H1 (cell line): ENCODE data around the gene RAD51B.

Source experiments
- CBX5 ChIP-seq: fragments of 300-800, 300-1000 bp; sonication (generic); IDR thresholded peaks from 2 replicates; pipeline ENCODE4 v1.7.1; 2016; ENCODE audit warnings: antibody characterized with exemption, low read length, low read depth
- CTCF ChIP-seq, 3 experiments: IDR thresholded peaks; 1 replicate in 2 of 3; 2 replicates in 1 of 3; pipeline versions ENCODE4 v1.5.1 to v1.6.1; 2011; ENCODE audit warnings: low read length in 3 of 3, mild to moderate bottlenecking in 3 of 3, inconsistent platforms in 2 of 3, low read depth in 1 of 3, moderate library complexity in 1 of 3; ENCODE audit not compliant: insufficient read depth in 1 of 3; ENCODE audit errors: control extremely low read depth in 1 of 3
- EP300 ChIP-seq, 2 experiments: IDR thresholded peaks; 1 replicate in 1 of 2; 2 replicates in 1 of 2; pipeline ENCODE4 v1.6.1; 2011 to 2012; ENCODE audit warnings: low read depth in 2 of 2, low read length in 2 of 2, mild to moderate bottlenecking in 2 of 2, borderline replicate concordance in 1 of 2, inconsistent platforms in 1 of 2, moderate library complexity in 1 of 2
- MAFK ChIP-seq: IDR thresholded peaks from 2 replicates; pipeline ENCODE4 v1.6.1; 2012; ENCODE audit warnings: low read depth, mild to moderate bottlenecking, improper control_type of control experiment, low read length
- POLR2A ChIP-seq, 2 experiments: IDR thresholded peaks; 1 replicate in 1 of 2; 2 replicates in 1 of 2; pipeline ENCODE4 v1.6.1; 2011; ENCODE audit warnings: low read depth in 2 of 2, low read length in 2 of 2, mild to moderate bottlenecking in 2 of 2; ENCODE audit errors: control extremely low read depth in 1 of 2
- POLR2AphosphoS5 ChIP-seq: IDR thresholded peaks from 2 replicates; pipeline ENCODE4 v1.6.1; 2011; ENCODE audit warnings: low read depth, low read length
- RNF2 ChIP-seq: fragments of 200-900, 300-1000 bp; sonication (generic); IDR thresholded peaks from 2 replicates; pipeline ENCODE4 v1.7.1; 2016; ENCODE audit warnings: borderline replicate concordance, low read depth, mild to moderate bottlenecking, antibody characterized with exemption, low read length; ENCODE audit not compliant: poor library complexity, severe bottlenecking; ENCODE audit errors: missing control alignments
- TAF1 ChIP-seq: IDR thresholded peaks from 2 replicates; pipeline ENCODE4 v1.6.1; 2011; ENCODE audit warnings: mild to moderate bottlenecking, low read depth, low read length
- TEAD4 ChIP-seq: IDR thresholded peaks from 2 replicates; pipeline ENCODE4 v1.6.1; 2012; ENCODE audit warnings: low read depth, low read length, inconsistent platforms, mixed read lengths
- YY1 ChIP-seq: IDR thresholded peaks from 2 replicates; pipeline ENCODE4 v1.6.1; 2011; ENCODE audit warnings: low read depth, mild to moderate bottlenecking, low read length

GRCh38 chr14:68015356-68016254 lies 196.0 kb downstream of the RAD51B start:
- TF ChIP-seq TAF1 = no peak
- no peak for TF ChIP-seq CBX5
- TF ChIP-seq POLR2A (IDR thresholded peaks at IDR 0.05; ENCODE audit: control extremely low read depth in 1 of 2, low read depth in 2 of 2, low read length in 2 of 2) = no peak
- no peak for TF ChIP-seq CTCF (IDR thresholded peaks at IDR 0.05; ENCODE audit: control extremely low read depth in 1 of 3, insufficient read depth in 1 of 3, low read depth in 1 of 3, low read length in 3 of 3)
- TF ChIP-seq YY1 = no peak
- no peak for TF ChIP-seq TEAD4
- TF ChIP-seq MAFK = no peak
- TF ChIP-seq EP300 (IDR thresholded peaks at IDR 0.05; ENCODE audit: borderline replicate concordance in 1 of 2, low read depth in 2 of 2, low read length in 2 of 2) = no peak
- TF ChIP-seq POLR2AphosphoS5 = no peak
- TF ChIP-seq RNF2 = no peak
